ENCODE measurements around the gene MRPS21. TPM values are rescaled to one million over a fixed set of nuclear protein-coding genes. Genes with fewer than 3 reads are reported as not detected.
A peak's percentile ranks its signal among the peaks of the same experiment; 100 is the strongest.

Gene MRPS21
- total and polyA plus RNA-seq, 9 of the 15 experiments (the other 6 are each of a cell fraction or from before 2014, with no cell fraction given): 119 to 407 (median 149) TPM

GRCh38 chr1:150282558-150282958, 11.1 kb upstream of the MRPS21 start:
- intact Hi-C loops (cut with micrococcal nuclease): no loop called here
- POLR2A ChIA-PET: no interaction called here
- Histone ChIP-seq H4K20me1 (replicated peaks; ENCODE audit: control insufficient read depth, insufficient read depth, low read length) (no peaks in the 10 kb centered on the region), H3K9ac (ENCODE audit: insufficient read depth in 1 of 2, low read depth in 2 of 2, low read length in 2 of 2) (no peak overlapping the region), H3K9me1 (ENCODE audit: control insufficient read depth, insufficient read depth, low read length) (no peaks in the 10 kb centered on the region), H2AFZ (ENCODE audit: low read depth, low read length) (no peak overlapping the region), H3K27me3 (ENCODE audit: control insufficient read depth in 2 of 2, insufficient read depth in 2 of 2, low read length in 2 of 2) (no peaks in the 10 kb centered on the region), H3K4me1 (replicated peaks in 1 of 2; ENCODE audit: control insufficient read depth in 2 of 2, insufficient read depth in 2 of 2, low read length in 2 of 2) (peaks cover 0 to 14% of the 10 kb centered on the region in 2 experiments; a peak in 3 of 5 replicates), H3K27ac (ENCODE audit: extremely low read depth, low read depth, low read length) (no peak overlapping the region), H3K9me3 (replicated peaks; ENCODE audit: control insufficient read depth, insufficient read depth, low read depth, low read length) (no peaks in the 10 kb centered on the region), H3K36me3 (ENCODE audit: control insufficient read depth, insufficient read depth, low read length) (no peaks in the 10 kb centered on the region), H3K4me3 (no peak overlapping the region), H3K4me2 (ENCODE audit: insufficient read depth, low read length) (no peak overlapping the region), H3K79me2 (ENCODE audit: control insufficient read depth, insufficient read depth, low read length) (no peaks in the 10 kb centered on the region)
- CTCF ChIA-PET (ENCODE audit: low intra/inter-chr PET ratio): interaction anchor here (4.0 kb wide), 1 partner anchor 27 kb away, joined by 43 read pairs; no protein-coding TSS in a partner anchor
- in situ Hi-C loops (cut with MboI): no loop called here
- BruUV-seq (replicated peaks): no TSS peak
- TF ChIP-seq MCM2 (IDR thresholded peaks at IDR 0.05; ENCODE audit: low read depth) (no peak), FIP1L1 (IDR thresholded peaks at IDR 0.05; ENCODE audit: low read depth, low read length, poor library complexity, severe bottlenecking) (no peak)
- TF ChIP-seq, protein P1, sequence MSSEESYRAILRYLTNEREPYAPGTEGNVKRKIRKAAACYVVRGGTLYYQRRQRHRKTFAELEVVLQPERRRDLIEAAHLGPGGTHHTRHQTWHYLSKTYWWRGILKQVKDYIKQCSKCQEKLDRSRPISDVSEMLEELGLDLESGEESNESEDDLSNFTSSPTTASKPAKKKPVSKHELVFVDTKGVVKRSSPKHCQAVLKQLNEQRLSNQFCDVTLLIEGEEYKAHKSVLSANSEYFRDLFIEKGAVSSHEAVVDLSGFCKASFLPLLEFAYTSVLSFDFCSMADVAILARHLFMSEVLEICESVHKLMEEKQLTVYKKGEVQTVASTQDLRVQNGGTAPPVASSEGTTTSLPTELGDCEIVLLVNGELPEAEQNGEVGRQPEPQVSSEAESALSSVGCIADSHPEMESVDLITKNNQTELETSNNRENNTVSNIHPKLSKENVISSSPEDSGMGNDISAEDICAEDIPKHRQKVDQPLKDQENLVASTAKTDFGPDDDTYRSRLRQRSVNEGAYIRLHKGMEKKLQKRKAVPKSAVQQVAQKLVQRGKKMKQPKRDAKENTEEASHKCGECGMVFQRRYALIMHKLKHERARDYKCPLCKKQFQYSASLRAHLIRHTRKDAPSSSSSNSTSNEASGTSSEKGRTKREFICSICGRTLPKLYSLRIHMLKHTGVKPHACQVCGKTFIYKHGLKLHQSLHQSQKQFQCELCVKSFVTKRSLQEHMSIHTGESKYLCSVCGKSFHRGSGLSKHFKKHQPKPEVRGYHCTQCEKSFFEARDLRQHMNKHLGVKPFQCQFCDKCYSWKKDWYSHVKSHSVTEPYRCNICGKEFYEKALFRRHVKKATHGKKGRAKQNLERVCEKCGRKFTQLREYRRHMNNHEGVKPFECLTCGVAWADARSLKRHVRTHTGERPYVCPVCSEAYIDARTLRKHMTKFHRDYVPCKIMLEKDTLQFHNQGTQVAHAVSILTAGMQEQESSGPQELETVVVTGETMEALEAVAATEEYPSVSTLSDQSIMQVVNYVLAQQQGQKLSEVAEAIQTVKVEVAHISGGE (CRISPR knock-in tag; IDR thresholded peaks at IDR 0.05): peak in 1 of 3 experiments; percentile 30; a peak in 1 of 6 replicates
- FAIRE-seq (no peak), ATAC-seq (no peak), DNase-seq (ENCODE audit: extremely low read depth in 1 of 4, low spot score in 3 of 4) (no peak)
- 84% methylated on average over 21 of the region's 21 CpGs for WGBS (ENCODE audit: insufficient coverage, low coverage, missing lambda C conversion rate)

Measured in K562 (cell line).